ENCODE measurements around the gene MEIS2.

The MEIS2 gene

GRCh38 chr15:37041042-37041441, 59.3 kb downstream of the MEIS2 start:
- TF ChIP-seq, protein P1, sequence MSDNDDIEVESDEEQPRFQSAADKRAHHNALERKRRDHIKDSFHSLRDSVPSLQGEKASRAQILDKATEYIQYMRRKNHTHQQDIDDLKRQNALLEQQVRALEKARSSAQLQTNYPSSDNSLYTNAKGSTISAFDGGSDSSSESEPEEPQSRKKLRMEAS (IDR thresholded peaks at IDR 0.05; ENCODE audit: low read depth, low read length), result no peak
- TF ChIP-seq MYC (IDR thresholded peaks at IDR 0.05; ENCODE audit: low read depth, low read length) (no peak), POLR2A (IDR thresholded peaks at IDR 0.05; ENCODE audit: extremely low read depth, insufficient read length) (no peak), CTCF (IDR thresholded peaks at IDR 0.05; ENCODE audit: low read depth, low read length) (no peak)
- DNase-seq (ENCODE audit: low read depth), result no peak
- H3K4me3 ChIP-seq (ENCODE audit: low read depth, low read length), result no peak overlapping the region

DNA sequence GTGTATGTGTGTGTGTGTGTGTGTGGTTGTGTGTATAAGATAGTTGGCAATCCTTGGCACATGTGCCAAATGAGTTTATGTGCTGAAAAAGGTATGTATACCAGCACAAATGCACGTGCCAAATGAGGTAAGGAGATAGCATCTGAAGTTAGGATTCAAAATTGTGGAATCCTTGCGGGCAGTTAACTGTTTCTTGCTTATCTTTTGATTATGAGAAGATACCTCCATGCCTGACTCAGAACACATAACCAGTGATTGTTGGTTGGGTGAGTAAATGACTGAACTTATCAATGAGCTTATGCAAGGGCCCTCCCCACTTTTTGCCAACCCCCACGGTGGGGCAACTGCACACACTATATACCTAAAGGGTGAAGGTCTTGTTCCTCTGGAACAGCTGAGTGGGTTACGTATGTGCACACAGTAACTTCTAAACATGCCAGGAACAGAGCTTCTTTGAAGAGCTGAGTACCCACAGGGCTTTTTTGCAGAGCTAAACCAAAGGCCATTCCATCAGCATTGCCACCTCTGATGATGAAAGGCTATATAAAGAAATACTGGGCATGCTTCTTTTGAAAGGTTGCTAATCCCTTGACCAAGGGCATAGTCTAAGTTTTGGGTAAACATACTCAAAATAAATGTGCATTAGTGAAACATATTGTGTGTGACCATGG, 60.1 kb downstream of the MEIS2 start:
- TF ChIP-seq MYC (IDR thresholded peaks at IDR 0.05; ENCODE audit: low read depth, low read length) (no peak), CTCF (IDR thresholded peaks at IDR 0.05; ENCODE audit: low read depth, low read length) (no peak), POLR2A (IDR thresholded peaks at IDR 0.05; ENCODE audit: extremely low read depth, insufficient read length) (no peak)
- TF ChIP-seq, protein P1 (IDR thresholded peaks at IDR 0.05; ENCODE audit: low read depth, low read length), result no peak
- H3K4me3 ChIP-seq (ENCODE audit: low read depth, low read length), result no peak overlapping the region
- DNase-seq (ENCODE audit: low read depth), result no peak

DNA sequence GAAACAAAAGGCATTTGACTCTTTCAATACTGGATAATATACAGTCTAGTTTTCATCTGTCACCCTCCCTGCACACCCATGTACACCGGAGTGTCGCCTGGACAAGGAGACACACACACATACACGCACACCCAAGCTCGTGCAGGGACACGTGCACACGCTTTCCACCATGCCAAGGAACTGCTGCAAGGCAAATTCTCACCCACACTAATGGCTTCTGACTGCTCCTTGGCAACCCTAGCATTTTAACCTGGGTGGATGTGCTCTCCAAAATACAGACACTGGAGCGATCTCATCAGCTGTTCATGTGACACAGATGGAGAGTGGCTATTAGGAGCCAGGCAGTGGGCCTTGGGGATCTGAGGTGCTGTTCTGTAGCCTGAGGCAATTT, 61.6 kb downstream of the MEIS2 start:
- no peak overlapping the region for H3K4me3 ChIP-seq (ENCODE audit: low read depth, low read length)
- no peak for DNase-seq (ENCODE audit: low read depth)
- TF ChIP-seq POLR2A (IDR thresholded peaks at IDR 0.05; ENCODE audit: extremely low read depth, insufficient read length), result no peak
- TF ChIP-seq, protein P1 (IDR thresholded peaks at IDR 0.05; ENCODE audit: low read depth, low read length), result no peak
- TF ChIP-seq MYC (IDR thresholded peaks at IDR 0.05; ENCODE audit: low read depth, low read length), result no peak
- no peak for TF ChIP-seq CTCF (IDR thresholded peaks at IDR 0.05; ENCODE audit: low read depth, low read length)

- DNase-seq (ENCODE audit: low read depth), result no peak
- TF ChIP-seq MYC (IDR thresholded peaks at IDR 0.05; ENCODE audit: low read depth, low read length), result no peak
- TF ChIP-seq POLR2A (IDR thresholded peaks at IDR 0.05; ENCODE audit: extremely low read depth, insufficient read length), result no peak
- TF ChIP-seq, protein P1 (IDR thresholded peaks at IDR 0.05; ENCODE audit: low read depth, low read length), result no peak
- no peak for TF ChIP-seq CTCF (IDR thresholded peaks at IDR 0.05; ENCODE audit: low read depth, low read length)
- no peak overlapping the region for H3K4me3 ChIP-seq (ENCODE audit: low read depth, low read length)
Measured at GRCh38 chr15:37037850-37038715, 62.3 kb downstream of the MEIS2 start.

DNA sequence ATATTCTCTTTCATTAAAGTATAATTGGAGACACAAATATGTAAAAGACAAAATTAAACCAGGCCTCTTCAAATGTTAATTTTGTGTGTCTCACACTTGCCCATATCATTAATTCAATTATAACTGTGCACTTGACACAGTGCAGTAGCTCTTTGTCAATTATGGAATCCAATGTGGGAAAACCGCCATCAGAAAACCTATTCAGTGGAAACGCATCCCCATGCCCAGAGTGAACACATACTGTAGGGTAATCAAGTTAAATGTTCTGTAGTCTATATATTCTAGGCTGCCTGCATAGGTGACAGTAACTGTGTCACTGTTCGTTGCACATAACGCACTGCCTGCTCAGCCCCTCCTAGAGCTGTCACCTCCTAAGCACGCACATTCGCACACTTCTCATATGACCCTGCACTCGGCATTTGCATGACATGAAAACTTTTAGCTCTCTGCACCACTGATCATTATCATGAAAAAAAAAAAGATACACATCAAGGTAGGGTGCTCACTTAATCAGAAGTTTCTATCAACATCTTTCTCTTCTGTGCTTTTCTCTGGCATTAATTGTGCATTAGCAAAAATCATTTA, 63.2 kb downstream of the MEIS2 start:
- TF ChIP-seq CTCF (IDR thresholded peaks at IDR 0.05; ENCODE audit: low read depth, low read length) (no peak), POLR2A (IDR thresholded peaks at IDR 0.05; ENCODE audit: extremely low read depth, insufficient read length) (no peak), MYC (IDR thresholded peaks at IDR 0.05; ENCODE audit: low read depth, low read length) (no peak)
- TF ChIP-seq, protein P1 (IDR thresholded peaks at IDR 0.05; ENCODE audit: low read depth, low read length), result no peak
- DNase-seq (ENCODE audit: low read depth), result no peak
- no peak overlapping the region for H3K4me3 ChIP-seq (ENCODE audit: low read depth, low read length)

All from NB4 (cell line).